GM13977 (cell line): ENCODE results near the gene NUMA1.

Source experiments
- DNase-seq: peaks from one replicate; pipeline ENCODE4 v3.0.0; 2012; ENCODE audit warnings: low spot score
- in situ Hi-C: fragments of 300-500 bp; cut with MboI; formaldehyde crosslinking; loops from one replicate; pipeline ENCODE4 v1.12.0; 2022; ENCODE audit warnings: low sequenced_read_pairs, low pct_unique_long_range_greater_than_20kb, mixed read lengths, inconsistent platforms; ENCODE audit not compliant: unreplicated experiment
- TF ChIP-seq, protein P1 (sequence below): IDR thresholded peaks from 2 replicates; pipeline ENCODE4 v1.5.1; 2012; ENCODE audit warnings: mild to moderate bottlenecking, control low read depth; ENCODE audit not compliant: insufficient read depth; ENCODE audit errors: extremely low read depth, missing control alignments

NUMA1 gene

GRCh38 chr11:72112143-72112977 lies 32.0 kb upstream of the NUMA1 start, which contains the start of gene ANAPC15:
TSS of gene ANAPC15 (minus strand) at chr11:72112695. CDS start at chr11:72111276, 1,419 bp downstream.
- peak; percentile 87 for DNase-seq
- in situ Hi-C loops = no loop called here
- TF ChIP-seq, protein P1, sequence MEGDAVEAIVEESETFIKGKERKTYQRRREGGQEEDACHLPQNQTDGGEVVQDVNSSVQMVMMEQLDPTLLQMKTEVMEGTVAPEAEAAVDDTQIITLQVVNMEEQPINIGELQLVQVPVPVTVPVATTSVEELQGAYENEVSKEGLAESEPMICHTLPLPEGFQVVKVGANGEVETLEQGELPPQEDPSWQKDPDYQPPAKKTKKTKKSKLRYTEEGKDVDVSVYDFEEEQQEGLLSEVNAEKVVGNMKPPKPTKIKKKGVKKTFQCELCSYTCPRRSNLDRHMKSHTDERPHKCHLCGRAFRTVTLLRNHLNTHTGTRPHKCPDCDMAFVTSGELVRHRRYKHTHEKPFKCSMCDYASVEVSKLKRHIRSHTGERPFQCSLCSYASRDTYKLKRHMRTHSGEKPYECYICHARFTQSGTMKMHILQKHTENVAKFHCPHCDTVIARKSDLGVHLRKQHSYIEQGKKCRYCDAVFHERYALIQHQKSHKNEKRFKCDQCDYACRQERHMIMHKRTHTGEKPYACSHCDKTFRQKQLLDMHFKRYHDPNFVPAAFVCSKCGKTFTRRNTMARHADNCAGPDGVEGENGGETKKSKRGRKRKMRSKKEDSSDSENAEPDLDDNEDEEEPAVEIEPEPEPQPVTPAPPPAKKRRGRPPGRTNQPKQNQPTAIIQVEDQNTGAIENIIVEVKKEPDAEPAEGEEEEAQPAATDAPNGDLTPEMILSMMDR = no peak

GRCh38 chr11:72111300-72112142 lies 31.2 kb upstream of the NUMA1 start:
- DNase-seq = no peak
- in situ Hi-C loops = no loop called here
- TF ChIP-seq, protein P1 = no peak

DNA sequence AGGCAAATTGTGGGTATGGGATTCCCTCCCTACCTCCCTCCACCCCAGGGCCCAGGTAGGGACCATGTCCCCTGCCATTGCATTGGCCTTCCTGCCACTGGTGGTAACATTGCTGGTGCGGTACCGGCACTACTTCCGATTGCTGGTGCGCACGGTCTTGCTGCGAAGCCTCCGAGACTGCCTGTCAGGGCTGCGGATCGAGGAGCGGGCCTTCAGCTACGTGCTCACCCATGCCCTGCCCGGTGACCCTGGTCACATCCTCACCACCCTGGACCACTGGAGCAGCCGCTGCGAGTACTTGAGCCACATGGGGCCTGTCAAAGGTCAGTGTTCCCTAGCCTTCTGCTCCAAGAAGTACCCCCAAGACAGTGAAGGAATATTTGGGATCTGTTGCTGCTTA lies 25.5 kb upstream of the NUMA1 start, which contains the start of gene TOMT:
Gene TOMT (plus strand): TSS at position 37 of the 400 bp plus-strand sequence. CDS start 28 bp downstream, at position 65.
- in situ Hi-C loops = no loop called here
- DNase-seq = no peak
- TF ChIP-seq, protein P1 = no peak

GRCh38 chr11:72103754-72104167 lies 23.4 kb upstream of the NUMA1 start:
- in situ Hi-C loops = no loop called here
- no peak for DNase-seq
- TF ChIP-seq, protein P1 = no peak

- TF ChIP-seq, protein P1 = peak; percentile 5
- DNase-seq = peak; percentile 95
- in situ Hi-C loops = no loop called here
Measured at GRCh38 chr11:72102946-72103753, 22.8 kb upstream of the NUMA1 start, which contains the start of gene LAMTOR1. TSS of gene LAMTOR1 (minus strand) at chr11:72103297. CDS start at chr11:72103224, 73 bp downstream.

GRCh38 chr11:72102631-72102945 lies 22.2 kb upstream of the NUMA1 start:
- TF ChIP-seq, protein P1 = no peak

More at GRCh38 chr11:72102631-72102945, 22.2 kb upstream of the NUMA1 start:
- DNase-seq = no peak
- in situ Hi-C loops = no loop called here
